Loucy (cell line): ENCODE results near the gene MRPL21.

Source experiments
- H2AFZ ChIP-seq: fragments of 200-600 bp; sonication (generic); 2 replicates; pipeline ENCODE4 v1.6.0; 2016; ENCODE audit warnings: antibody characterized with exemption, mild to moderate bottlenecking, low read length, moderate library complexity
- H3F3A ChIP-seq: fragments of 200-600 bp; 2 replicates; pipeline ENCODE4 v1.6.0; 2016; ENCODE audit warnings: antibody characterized with exemption, low read depth, mild to moderate bottlenecking
- H3K27me3 ChIP-seq: fragments of 200-600 bp; sonication (generic); 2 replicates; pipeline ENCODE4 v1.6.1; 2014; ENCODE audit warnings: low read length, mild to moderate bottlenecking; ENCODE audit not compliant: insufficient read depth, poor library complexity, severe bottlenecking
- H3K36me3 ChIP-seq: fragments of 200-600 bp; sonication (generic); 2 replicates; pipeline ENCODE4 v1.6.1; 2016; ENCODE audit warnings: low read length; ENCODE audit not compliant: insufficient read depth
- H3K4me1 ChIP-seq: fragments of 200-600 bp; sonication (generic); 2 replicates; pipeline ENCODE4 v1.5.1; 2014; ENCODE audit warnings: low read length, mild to moderate bottlenecking; ENCODE audit not compliant: insufficient read depth, poor library complexity, severe bottlenecking
- H3K4me2 ChIP-seq: fragments of 200-600 bp; sonication (generic); 2 replicates; pipeline ENCODE4 v1.6.0; 2014; ENCODE audit warnings: antibody characterized with exemption, low read length, low read depth, mild to moderate bottlenecking; ENCODE audit not compliant: poor library complexity, severe bottlenecking
- H3K4me3 ChIP-seq: fragments of 200-600 bp; sonication (generic); 2 replicates; pipeline ENCODE4 v1.5.1; 2014; ENCODE audit warnings: low read length, mild to moderate bottlenecking, mixed read lengths; ENCODE audit not compliant: poor library complexity, severe bottlenecking
- H3K79me2 ChIP-seq: fragments of 200-600 bp; sonication (generic); 2 replicates; pipeline ENCODE4 v1.6.1; 2014; ENCODE audit warnings: low read length; ENCODE audit not compliant: insufficient read depth
- H3K9ac ChIP-seq: fragments of 200-600 bp; sonication (generic); 2 replicates; pipeline ENCODE4 v1.6.0; 2014; ENCODE audit warnings: mild to moderate bottlenecking, low read depth, low read length, moderate library complexity; ENCODE audit not compliant: poor library complexity, severe bottlenecking
- H3K9me2 ChIP-seq: fragments of 200-600 bp; sonication (generic); replicated peaks from 2 replicates; pipeline ENCODE4 v1.6.1; 2016; ENCODE audit warnings: low read depth, low read length, mixed read lengths
- H3K9me3 ChIP-seq: fragments of 200-600 bp; sonication (generic); 2 replicates; pipeline ENCODE4 v1.6.1; 2014; ENCODE audit warnings: mild to moderate bottlenecking, antibody characterized with exemption, low read length, low read depth; ENCODE audit not compliant: insufficient read depth
- H4K20me1 ChIP-seq: fragments of 200-600 bp; sonication (generic); 2 replicates; pipeline ENCODE4 v1.6.0; 2014; ENCODE audit warnings: antibody characterized with exemption, low read length, mild to moderate bottlenecking; ENCODE audit not compliant: insufficient read depth, poor library complexity, severe bottlenecking
- CTCF ChIP-seq: fragments of 200-600 bp; sonication (generic); conservative IDR thresholded peaks from 2 replicates; pipeline ENCODE4 v1.5.1; 2014; ENCODE audit warnings: mild to moderate bottlenecking, antibody characterized with exemption, low read length
- EZH2phosphoT487 ChIP-seq: fragments of 200-600 bp; IDR thresholded peaks from 2 replicates; pipeline ENCODE4 v1.6.1; 2018; ENCODE audit warnings: antibody characterized with exemption, mild to moderate bottlenecking, moderate library complexity, borderline replicate concordance

MRPL21 gene

GRCh38 chr11:68903288-68904247 is at the start of gene MRPL21, which contains the start of gene IGHMBP2:
TSS of gene MRPL21 (minus strand) at chr11:68903832. CDS start at chr11:68903810, 22 bp downstream.
TSS of gene IGHMBP2 (plus strand) at chr11:68903891. CDS start at chr11:68903953, 62 bp downstream.
- Histone ChIP-seq H3K9ac (peak within 1 kb of the TSS; percentile 83), H3K36me3 (peaks cover 16% of the 10 kb centered on the region; the same call in 1 of the 2 replicates), H3K9me2 (no peaks in the 10 kb centered on the region), H3K4me2 (peak within 1 kb of the TSS; percentile 90), H2AFZ (peak within 1 kb of the TSS; percentile 98), H4K20me1 (no peaks in the 10 kb centered on the region), H3K4me1 (peaks cover 24% of the 10 kb centered on the region), H3K4me3 (peak within 1 kb of the TSS; percentile 95), H3K9me3 (no peaks in the 10 kb centered on the region), H3K79me2 (peaks cover 54% of the 10 kb centered on the region), H3K27me3 (no peaks in the 10 kb centered on the region), H3F3A (no peaks in the 10 kb centered on the region)
- TF ChIP-seq EZH2phosphoT487 (no peak), CTCF (no peak)

- no peak overlapping the region for H3K4me2 ChIP-seq
- H3K36me3 ChIP-seq = no peaks in the 10 kb centered on the region
- no peaks in the 10 kb centered on the region for H3K4me1 ChIP-seq
- no peaks in the 10 kb centered on the region for H3K9me2 ChIP-seq
- no peaks in the 10 kb centered on the region for H3K27me3 ChIP-seq
- H2AFZ ChIP-seq = no peak overlapping the region
- no peak overlapping the region for H3K4me3 ChIP-seq
- H3K79me2 ChIP-seq = no peaks in the 10 kb centered on the region
- no peaks in the 10 kb centered on the region for H4K20me1 ChIP-seq
- H3K9me3 ChIP-seq = no peaks in the 10 kb centered on the region
- H3K9ac ChIP-seq = no peak overlapping the region
- TF ChIP-seq CTCF (no peak), EZH2phosphoT487 (no peak)
- no peaks in the 10 kb centered on the region for H3F3A ChIP-seq
These were observed 47.1 kb upstream of the MRPL21 start for GRCh38 chr11:68950762-68951161.

GRCh38 chr11:68950270-68950669 is 46.6 kb upstream of the MRPL21 start:
- Histone ChIP-seq H3K4me3 (no peak overlapping the region), H4K20me1 (no peaks in the 10 kb centered on the region), H3K9ac (no peak overlapping the region), H3K9me3 (no peaks in the 10 kb centered on the region), H3K36me3 (no peaks in the 10 kb centered on the region), H3K9me2 (no peaks in the 10 kb centered on the region), H3K79me2 (no peaks in the 10 kb centered on the region), H2AFZ (no peak overlapping the region), H3K4me1 (no peaks in the 10 kb centered on the region), H3K27me3 (no peaks in the 10 kb centered on the region), H3K4me2 (no peak overlapping the region), H3F3A (no peaks in the 10 kb centered on the region)
- TF ChIP-seq EZH2phosphoT487 (no peak), CTCF (peak; percentile 51)
